Lower leg skin (tissue), 3 donors: ENCODE data around the gene TRAF7.

Source experiments
- POLR2A ChIP-seq, 2 donors: fragments of 450-650 bp; IDR thresholded peaks; one replicate each; pipeline ENCODE4 v1.6.1; 2016 to 2017; ENCODE audit warnings: antibody characterized with exemption in 2 of 2, mild to moderate bottlenecking in 1 of 2, moderate library complexity in 1 of 2
- TF ChIP-seq, protein P1 (sequence below), 3 donors: fragments of 450-650 bp; IDR thresholded peaks; one replicate each; pipeline ENCODE4 v1.5.1; 2016; ENCODE audit warnings: antibody characterized with exemption in 3 of 3, mild to moderate bottlenecking in 3 of 3, moderate library complexity in 2 of 3

DNA sequence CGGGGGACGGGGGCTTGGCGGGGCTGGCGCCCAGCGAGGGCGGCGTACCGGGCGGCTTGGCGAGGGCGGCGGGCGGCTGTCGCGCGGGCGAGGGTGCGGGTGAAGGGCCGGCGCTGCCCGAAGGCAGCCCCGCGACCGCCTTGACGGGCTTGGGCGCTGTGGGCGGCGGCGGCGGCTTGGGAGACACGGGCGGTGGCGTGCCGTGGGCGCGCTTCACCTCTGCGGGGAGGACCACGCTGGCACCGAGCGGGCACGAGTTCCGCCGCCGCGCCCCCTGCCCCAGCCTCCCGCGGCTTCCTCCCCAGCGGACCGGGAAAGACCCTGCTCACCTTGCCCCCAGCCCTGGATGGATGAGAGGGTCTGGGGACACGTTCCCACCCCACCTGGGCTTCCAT, 23.5 kb downstream of the TRAF7 start:
- TF ChIP-seq, protein P1, sequence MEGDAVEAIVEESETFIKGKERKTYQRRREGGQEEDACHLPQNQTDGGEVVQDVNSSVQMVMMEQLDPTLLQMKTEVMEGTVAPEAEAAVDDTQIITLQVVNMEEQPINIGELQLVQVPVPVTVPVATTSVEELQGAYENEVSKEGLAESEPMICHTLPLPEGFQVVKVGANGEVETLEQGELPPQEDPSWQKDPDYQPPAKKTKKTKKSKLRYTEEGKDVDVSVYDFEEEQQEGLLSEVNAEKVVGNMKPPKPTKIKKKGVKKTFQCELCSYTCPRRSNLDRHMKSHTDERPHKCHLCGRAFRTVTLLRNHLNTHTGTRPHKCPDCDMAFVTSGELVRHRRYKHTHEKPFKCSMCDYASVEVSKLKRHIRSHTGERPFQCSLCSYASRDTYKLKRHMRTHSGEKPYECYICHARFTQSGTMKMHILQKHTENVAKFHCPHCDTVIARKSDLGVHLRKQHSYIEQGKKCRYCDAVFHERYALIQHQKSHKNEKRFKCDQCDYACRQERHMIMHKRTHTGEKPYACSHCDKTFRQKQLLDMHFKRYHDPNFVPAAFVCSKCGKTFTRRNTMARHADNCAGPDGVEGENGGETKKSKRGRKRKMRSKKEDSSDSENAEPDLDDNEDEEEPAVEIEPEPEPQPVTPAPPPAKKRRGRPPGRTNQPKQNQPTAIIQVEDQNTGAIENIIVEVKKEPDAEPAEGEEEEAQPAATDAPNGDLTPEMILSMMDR (IDR thresholded peaks at IDR 0.05) = no peak
- no peak for TF ChIP-seq POLR2A (IDR thresholded peaks at IDR 0.05)
